ENCODE measurements around the gene ZFP36L2. TPM values are rescaled to one million over a fixed set of nuclear protein-coding genes. Genes with fewer than 3 reads are reported as not detected.

Gene ZFP36L2
- total and polyA plus RNA-seq, 2 donors (not counting 3 experiments of a cell fraction or from before 2014, with no cell fraction given): 14.5 to 75.9 TPM

DNA sequence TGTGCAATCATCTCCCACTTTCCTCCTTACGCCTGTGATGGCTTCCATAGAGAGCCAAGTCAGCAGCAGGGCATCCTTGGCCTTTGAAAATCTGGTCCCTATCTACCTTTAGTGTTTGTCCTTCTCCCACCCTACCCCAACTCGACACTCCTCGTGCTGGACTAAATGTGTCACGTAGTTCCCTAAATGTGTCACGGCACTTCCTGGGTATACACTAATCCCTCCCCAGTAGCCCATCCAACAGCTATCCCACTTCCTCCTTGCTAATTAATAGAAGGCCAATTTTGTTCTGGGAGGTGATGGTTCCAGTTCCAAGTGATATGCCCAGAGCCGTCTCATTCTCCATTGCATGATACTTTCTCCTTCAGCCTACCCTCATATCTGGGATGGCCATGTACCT is 36.5 kb upstream of the ZFP36L2 start:
- H3K4me2 ChIP-seq (ENCODE audit: insufficient read depth, low read length): no peak overlapping the region
- FAIRE-seq: no peak
- H2AFZ ChIP-seq (ENCODE audit: low read depth, low read length): no peak overlapping the region
- DNase-seq (ENCODE audit: low read depth, low spot score): no peak
- no peak overlapping the region for H3K27ac ChIP-seq (ENCODE audit: insufficient read depth, low read depth, low read length)
- TF ChIP-seq JUN (IDR thresholded peaks at IDR 0.05; ENCODE audit: borderline replicate concordance, insufficient read depth, insufficient read length, low read depth) (no peak), FOS (IDR thresholded peaks at IDR 0.05; ENCODE audit: borderline replicate concordance, insufficient read depth, low read length) (no peak), GATA2 (IDR thresholded peaks at IDR 0.05; ENCODE audit: insufficient read depth, insufficient read length, low read depth, low read length) (no peak), EZH2 (IDR thresholded peaks at IDR 0.05; ENCODE audit: borderline replicate concordance, low read depth, low read length, severe bottlenecking) (no peak), POLR2A (IDR thresholded peaks at IDR 0.05; ENCODE audit: low read depth, low read length) (no peak), POLR2AphosphoS5 (IDR thresholded peaks at IDR 0.05; ENCODE audit: insufficient read depth, low read depth, low read length) (no peak), MYC (IDR thresholded peaks at IDR 0.05; ENCODE audit: low read depth, low read length) (no peak)
- TF ChIP-seq, protein P1, sequence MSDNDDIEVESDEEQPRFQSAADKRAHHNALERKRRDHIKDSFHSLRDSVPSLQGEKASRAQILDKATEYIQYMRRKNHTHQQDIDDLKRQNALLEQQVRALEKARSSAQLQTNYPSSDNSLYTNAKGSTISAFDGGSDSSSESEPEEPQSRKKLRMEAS (IDR thresholded peaks at IDR 0.05; ENCODE audit: insufficient read depth, insufficient read length): no peak
- TF ChIP-seq, protein P2, sequence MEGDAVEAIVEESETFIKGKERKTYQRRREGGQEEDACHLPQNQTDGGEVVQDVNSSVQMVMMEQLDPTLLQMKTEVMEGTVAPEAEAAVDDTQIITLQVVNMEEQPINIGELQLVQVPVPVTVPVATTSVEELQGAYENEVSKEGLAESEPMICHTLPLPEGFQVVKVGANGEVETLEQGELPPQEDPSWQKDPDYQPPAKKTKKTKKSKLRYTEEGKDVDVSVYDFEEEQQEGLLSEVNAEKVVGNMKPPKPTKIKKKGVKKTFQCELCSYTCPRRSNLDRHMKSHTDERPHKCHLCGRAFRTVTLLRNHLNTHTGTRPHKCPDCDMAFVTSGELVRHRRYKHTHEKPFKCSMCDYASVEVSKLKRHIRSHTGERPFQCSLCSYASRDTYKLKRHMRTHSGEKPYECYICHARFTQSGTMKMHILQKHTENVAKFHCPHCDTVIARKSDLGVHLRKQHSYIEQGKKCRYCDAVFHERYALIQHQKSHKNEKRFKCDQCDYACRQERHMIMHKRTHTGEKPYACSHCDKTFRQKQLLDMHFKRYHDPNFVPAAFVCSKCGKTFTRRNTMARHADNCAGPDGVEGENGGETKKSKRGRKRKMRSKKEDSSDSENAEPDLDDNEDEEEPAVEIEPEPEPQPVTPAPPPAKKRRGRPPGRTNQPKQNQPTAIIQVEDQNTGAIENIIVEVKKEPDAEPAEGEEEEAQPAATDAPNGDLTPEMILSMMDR (IDR thresholded peaks at IDR 0.05; ENCODE audit: extremely low read depth in 1 of 2, insufficient read depth in 1 of 2, low read depth in 1 of 2, low read length in 2 of 2): no peak
- no peaks in the 10 kb centered on the region for H3K27me3 ChIP-seq (ENCODE audit: control insufficient read depth in 2 of 2, insufficient read depth in 2 of 2, low read length in 2 of 2)
- dilution Hi-C loops (cut with MboI; ENCODE audit: extremely low pct_ligation_motif_present, low sequenced_read_pairs): no loop called here
- intact Hi-C loops (cut with micrococcal nuclease): loop anchor here (10.0 kb wide), 1 partner anchor 222 kb away; no protein-coding TSS in a partner anchor
- no peaks in the 10 kb centered on the region for H3K9me3 ChIP-seq (replicated peaks; ENCODE audit: control insufficient read depth, insufficient read depth, low read length)
- H3K36me3 ChIP-seq (ENCODE audit: control insufficient read depth in 2 of 2, extremely low read depth in 1 of 2, insufficient read depth in 2 of 2, low read length in 2 of 2): no peaks in the 10 kb centered on the region
- ChIA-PET CTCF (no interaction called here), POLR2A (no interaction called here)
- no peaks in the 10 kb centered on the region for H3K4me1 ChIP-seq (ENCODE audit: control insufficient read depth, extremely low read depth, insufficient read depth, low read length)
- no peaks in the 10 kb centered on the region for H3K9me1 ChIP-seq (replicated peaks; ENCODE audit: control insufficient read depth, extremely low read depth, insufficient read depth, low read length)
- no peak overlapping the region for H3K9ac ChIP-seq (replicated peaks; ENCODE audit: extremely low read depth, insufficient read depth, low read length)
- BruUV-seq (replicated peaks): no TSS peak
- no peak overlapping the region for H3K4me3 ChIP-seq (replicated peaks in 1 of 3; ENCODE audit: insufficient read depth in 1 of 3, low read depth in 1 of 3, low read length in 3 of 3)
- H4K20me1 ChIP-seq (replicated peaks; ENCODE audit: control insufficient read depth, extremely low read depth, insufficient read depth, low read length): no peaks in the 10 kb centered on the region
- H3K79me2 ChIP-seq (ENCODE audit: control insufficient read depth, insufficient read depth, low read length): no peaks in the 10 kb centered on the region
